ENCODE measurements around the gene PITHD1. TPM values are rescaled to one million over a fixed set of nuclear protein-coding genes. Genes with fewer than 3 reads are reported as not detected.
"Not testable (repeated sequence)": the region's sequence is repeated elsewhere in the genome, so short reads cannot be mapped to it uniquely, and the experiment has no call there.

PITHD1 gene
- total RNA-seq, 2 experiments from 2014 or later = 65.8 to 65.9 TPM

GRCh38 chr1:23772854-23773242, 5.4 kb upstream of the PITHD1 start:
- peaks cover 34% of the 10 kb centered on the region for H3K4me1 Mint-ChIP-seq (ENCODE audit: low read depth)
- ChIA-PET POLR2A (no interaction called here), CTCF (no interaction called here)
- H3K27ac Mint-ChIP-seq = no peak overlapping the region
- peaks cover 1% of the 10 kb centered on the region for H3K36me3 Mint-ChIP-seq (ENCODE audit: low read depth)
- TF ChIP-seq CTCF (IDR thresholded peaks at IDR 0.05) = no peak
- H3K27me3 Mint-ChIP-seq = no peaks in the 10 kb centered on the region
- intact Hi-C loops (cut with micrococcal nuclease) = no loop called here
- ATAC-seq = no peak
- H3K9me3 Mint-ChIP-seq = no peaks in the 10 kb centered on the region
- no peak overlapping the region for H3K4me3 Mint-ChIP-seq
- DNase-seq = no peak

GRCh38 chr1:23774174-23774880, 3.9 kb upstream of the PITHD1 start:
- TF ChIP-seq CTCF (IDR thresholded peaks at IDR 0.05) = no peak
- ATAC-seq = no peak
- intact Hi-C loops (cut with micrococcal nuclease) = no loop called here

GRCh38 chr1:23776217-23776616, 2.0 kb upstream of the PITHD1 start:
- Mint-ChIP-seq H3K27ac (no peak overlapping the region), H3K4me1 (ENCODE audit: low read depth) (peaks cover 48% of the 10 kb centered on the region), H3K4me3 (peak overlapping the region; percentile 97), H3K36me3 (ENCODE audit: low read depth) (peaks cover 12% of the 10 kb centered on the region), H3K9me3 (no peaks in the 10 kb centered on the region), H3K27me3 (no peaks in the 10 kb centered on the region)
- CTCF ChIA-PET = interaction anchor here (1.1 to 6.7 kb wide), 3 partner anchors 35 to 140 kb away, joined by 3 to 42 read pairs (median 13); no protein-coding TSS in a partner anchor
- no peak for ATAC-seq
- POLR2A ChIA-PET = interaction anchor here (11.8 kb wide), 1 partner anchor 19 kb away, joined by 168 read pairs; the partner anchor contains the start of genes GALE and LYPLA2
- no peak for TF ChIP-seq CTCF (IDR thresholded peaks at IDR 0.05)
- intact Hi-C loops (cut with micrococcal nuclease) = no loop called here
- DNase-seq = no peak

More at GRCh38 chr1:23774174-23774880, 3.9 kb upstream of the PITHD1 start:
- H3K27ac Mint-ChIP-seq = no peak overlapping the region
- peaks cover 37% of the 10 kb centered on the region for H3K4me1 Mint-ChIP-seq (ENCODE audit: low read depth)
- H3K27me3 Mint-ChIP-seq = no peaks in the 10 kb centered on the region
- POLR2A ChIA-PET = interaction anchor here (1.5 to 11.8 kb wide), 2 partner anchors 21 to 137 kb away, joined by 3 to 168 read pairs; partner anchors contain the start of genes GALE and LYPLA2
- no peak overlapping the region for H3K4me3 Mint-ChIP-seq
- H3K9me3 Mint-ChIP-seq = no peaks in the 10 kb centered on the region
- peaks cover 4% of the 10 kb centered on the region for H3K36me3 Mint-ChIP-seq (ENCODE audit: low read depth)
- CTCF ChIA-PET = interaction anchor here (0.8 to 3.1 kb wide), 4 partner anchors 21 to 142 kb away, joined by 3 to 13 read pairs (median 3); no protein-coding TSS in a partner anchor
- DNase-seq = peak; percentile 26

- Mint-ChIP-seq H3K9me3 (no peaks in the 10 kb centered on the region), H3K27me3 (no peaks in the 10 kb centered on the region), H3K4me1 (ENCODE audit: low read depth) (peaks cover 36% of the 10 kb centered on the region), H3K36me3 (ENCODE audit: low read depth) (peaks cover 20% of the 10 kb centered on the region), H3K4me3 (peak overlapping the region; percentile 97), H3K27ac (peak overlapping the region; percentile 80)
- TF ChIP-seq CTCF (IDR thresholded peaks at IDR 0.05) = no peak
- CTCF ChIA-PET = interaction anchor here (1.0 to 6.7 kb wide), 8 partner anchors 9 to 137 kb away, joined by 3 to 42 read pairs (median 6); partner anchors contain the start of gene RPL11
- no peak for DNase-seq
- intact Hi-C loops (cut with micrococcal nuclease) = no loop called here
- POLR2A ChIA-PET = interaction anchor here (0.5 to 11.8 kb wide), 5 partner anchors 15 to 180 kb away, joined by 3 to 168 read pairs (median 3); partner anchors contain the start of genes GALE, HMGCL, LYPLA2 and PNRC2
- no peak for ATAC-seq
These were observed 1.7 kb downstream of the PITHD1 start for GRCh38 chr1:23779826-23780371.

GRCh38 chr1:23783141-23783540, 4.9 kb downstream of the PITHD1 start:
- H3K27me3 Mint-ChIP-seq; intact Hi-C loops (cut with micrococcal nuclease); H3K9me3 Mint-ChIP-seq; ATAC-seq; H3K27ac Mint-ChIP-seq; H3K4me3 Mint-ChIP-seq; DNase-seq: not testable (repeated sequence)
- Mint-ChIP-seq H3K4me1 (ENCODE audit: low read depth) (peaks cover 19% of the 10 kb centered on the region), H3K36me3 (ENCODE audit: low read depth) (peaks cover 45% of the 10 kb centered on the region)
- ChIA-PET CTCF (interaction anchor here (1.1 to 1.8 kb wide), 3 partner anchors 11 to 28 kb away, joined by 3 to 8 read pairs (median 3); no protein-coding TSS in a partner anchor), POLR2A (interaction anchor here (11.8 kb wide), 1 partner anchor 12 kb away, joined by 168 read pairs; the partner anchor contains the start of genes GALE and LYPLA2)
